Vagina (tissue), 2 donors: ENCODE data around the gene DDX49. TPM values are rescaled to one million over a fixed set of nuclear protein-coding genes. Genes with fewer than 3 reads are reported as not detected.

Experiments used
- DNase-seq, 2 donors: peaks; one replicate each; pipeline ENCODE4 v3.0.0-alpha.2; 2017; ENCODE audit errors: extremely low spot score in 2 of 2
- H3K27ac ChIP-seq: fragments of 200-600 bp; sonication (generic); one replicate; pipeline ENCODE4 v1.5.1; 2019
- H3K27me3 ChIP-seq: fragments of 200-600 bp; sonication (generic); one replicate; pipeline ENCODE4 v1.5.1; 2019
- H3K36me3 ChIP-seq, 2 donors: fragments of 200-600 bp; sonication (generic); one replicate each; pipeline ENCODE4 v1.5.1; 2017 to 2019
- H3K4me1 ChIP-seq: fragments of 200-600 bp; sonication (generic); one replicate; pipeline ENCODE4 v1.5.1; 2019
- H3K4me3 ChIP-seq, 2 donors: fragments of 200-600 bp; sonication (generic); 1 replicate in 1 of 2; 2 replicates in 1 of 2; pipeline ENCODE4 v1.5.1; 2016 to 2019
- H3K9me3 ChIP-seq: fragments of 200-600 bp; sonication (generic); one replicate; pipeline ENCODE4 v1.5.1; 2019
- CTCF ChIP-seq, 3 experiments: fragments of 450-650 bp in 2 of 3; fragments of 200-600 bp in 1 of 3; sonication (generic) in 1 of 3; IDR thresholded peaks; one replicate each; pipeline ENCODE4 v1.5.1; 2017 to 2019; ENCODE audit warnings: antibody characterized with exemption in 3 of 3, mild to moderate bottlenecking in 2 of 3, moderate library complexity in 2 of 3
- POLR2A ChIP-seq, 2 donors: fragments of 450-650 bp; IDR thresholded peaks; one replicate each; pipeline ENCODE4 v1.6.1; 2017; ENCODE audit warnings: antibody characterized with exemption in 2 of 2, mild to moderate bottlenecking in 2 of 2, moderate library complexity in 2 of 2
- POLR2AphosphoS5 ChIP-seq, 2 donors: sonication (generic); formaldehyde crosslinking; IDR thresholded peaks; one replicate each; pipeline ENCODE4 v1.9.0; 2017; ENCODE audit warnings: antibody characterized with exemption in 2 of 2, mild to moderate bottlenecking in 2 of 2, low read depth in 1 of 2; ENCODE audit not compliant: insufficient read depth in 1 of 2
- intact Hi-C: fragments of 100-400 bp; cut with DNase I; formaldehyde crosslinking; loops from one replicate; pipeline ENCODE4 v1.15.1; 2023
- total RNA-seq: library from RNA; depleted of rRNA; stranded (reverse); fragments of >200 nt; gene quantifications from one replicate; pipeline ENCODE4 v1.2.3, GENCODE V29; 2016

The DDX49 gene
- total RNA-seq, 1 donor from 2014 or later: 36.3 TPM

GRCh38 chr19:18879579-18880373, 39.7 kb upstream of the DDX49 start:
- H3K4me1 ChIP-seq: no peaks in the 10 kb centered on the region
- H3K4me3 ChIP-seq: no peak overlapping the region
- intact Hi-C loops: no loop called here
- no peaks in the 10 kb centered on the region for H3K36me3 ChIP-seq
- no peaks in the 10 kb centered on the region for H3K27me3 ChIP-seq
- TF ChIP-seq POLR2AphosphoS5 (IDR thresholded peaks at IDR 0.05; ENCODE audit: insufficient read depth in 1 of 2, low read depth in 1 of 2) (no peak), POLR2A (IDR thresholded peaks at IDR 0.05) (no peak), CTCF (IDR thresholded peaks at IDR 0.05) (no peak)
- DNase-seq: no peak
- no peaks in the 10 kb centered on the region for H3K9me3 ChIP-seq
- no peak overlapping the region for H3K27ac ChIP-seq

- Histone ChIP-seq H3K4me3 (no peak overlapping the region), H3K9me3 (no peaks in the 10 kb centered on the region), H3K27ac (no peak overlapping the region), H3K27me3 (no peaks in the 10 kb centered on the region), H3K36me3 (no peaks in the 10 kb centered on the region), H3K4me1 (no peaks in the 10 kb centered on the region)
- no peak for DNase-seq
- TF ChIP-seq POLR2A (IDR thresholded peaks at IDR 0.05): no peak
- no peak for TF ChIP-seq CTCF (IDR thresholded peaks at IDR 0.05)
- TF ChIP-seq POLR2AphosphoS5 (IDR thresholded peaks at IDR 0.05; ENCODE audit: insufficient read depth in 1 of 2, low read depth in 1 of 2): no peak
- intact Hi-C loops: no loop called here
Observed at GRCh38 chr19:18881491-18881890, 38.0 kb upstream of the DDX49 start.

- H3K9me3 ChIP-seq: no peaks in the 10 kb centered on the region
- TF ChIP-seq POLR2AphosphoS5 (IDR thresholded peaks at IDR 0.05; ENCODE audit: insufficient read depth in 1 of 2, low read depth in 1 of 2) (no peak), POLR2A (IDR thresholded peaks at IDR 0.05) (no peak), CTCF (IDR thresholded peaks at IDR 0.05) (no peak)
- intact Hi-C loops: no loop called here
- no peak overlapping the region for H3K4me3 ChIP-seq
- H3K36me3 ChIP-seq: no peaks in the 10 kb centered on the region
- H3K27ac ChIP-seq: no peak overlapping the region
- DNase-seq: no peak
- no peaks in the 10 kb centered on the region for H3K27me3 ChIP-seq
- H3K4me1 ChIP-seq: no peaks in the 10 kb centered on the region
Observed at GRCh38 chr19:18883526-18884304, 35.8 kb upstream of the DDX49 start.

- TF ChIP-seq CTCF (IDR thresholded peaks at IDR 0.05): no peak
- no peak for TF ChIP-seq POLR2AphosphoS5 (IDR thresholded peaks at IDR 0.05; ENCODE audit: insufficient read depth in 1 of 2, low read depth in 1 of 2)
- no peak for TF ChIP-seq POLR2A (IDR thresholded peaks at IDR 0.05)
- no peaks in the 10 kb centered on the region for H3K9me3 ChIP-seq
- H3K36me3 ChIP-seq: no peaks in the 10 kb centered on the region
- no peaks in the 10 kb centered on the region for H3K4me1 ChIP-seq
- H3K4me3 ChIP-seq: no peak overlapping the region
- intact Hi-C loops: no loop called here
- no peak for DNase-seq
- no peaks in the 10 kb centered on the region for H3K27me3 ChIP-seq
- H3K27ac ChIP-seq: no peak overlapping the region
Observed at GRCh38 chr19:18886972-18887371, 32.5 kb upstream of the DDX49 start.
